Fibroblast of skin of right biceps (primary cell): ENCODE data around the gene ATXN7L2.

ENCODE experiments used
- DNase-seq: peaks from one replicate; pipeline ENCODE4 v3.0.0-alpha.2; 2013

The ATXN7L2 gene

GRCh38 chr1:109527846-109528695, 44.4 kb downstream of the ATXN7L2 start:
- no peak for DNase-seq

- DNase-seq = no peak
Measured at GRCh38 chr1:109528712-109529111, 45.0 kb downstream of the ATXN7L2 start.

DNA sequence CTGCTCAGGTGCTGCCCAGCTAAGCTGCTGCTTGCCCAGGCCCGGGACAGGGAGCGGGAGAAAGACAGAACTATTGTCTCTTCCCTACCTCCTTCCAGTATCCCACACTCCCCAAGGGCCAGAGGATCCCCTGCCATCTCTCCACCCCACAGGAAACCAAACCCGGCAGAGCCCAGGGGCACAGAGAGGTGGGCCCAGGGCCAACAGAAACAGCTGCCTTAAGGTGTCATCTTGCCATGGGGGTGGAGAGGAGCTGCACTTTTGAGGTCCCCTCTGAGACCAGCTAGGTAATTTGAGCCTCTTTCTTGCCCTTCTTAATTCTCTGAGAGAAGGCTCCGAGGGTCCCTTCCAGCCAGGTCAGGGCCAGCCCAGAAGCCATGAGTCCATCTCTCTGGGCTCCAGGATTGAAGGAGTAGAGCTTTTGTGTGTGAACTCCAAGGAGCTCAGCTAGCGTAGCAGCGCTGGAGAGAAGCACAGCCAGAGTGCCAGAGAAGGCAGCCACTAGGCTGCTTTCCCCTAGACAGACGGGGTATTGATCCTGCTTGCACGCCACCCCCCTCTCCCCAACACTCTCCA, 46.3 kb downstream of the ATXN7L2 start:
- no peak for DNase-seq

DNA sequence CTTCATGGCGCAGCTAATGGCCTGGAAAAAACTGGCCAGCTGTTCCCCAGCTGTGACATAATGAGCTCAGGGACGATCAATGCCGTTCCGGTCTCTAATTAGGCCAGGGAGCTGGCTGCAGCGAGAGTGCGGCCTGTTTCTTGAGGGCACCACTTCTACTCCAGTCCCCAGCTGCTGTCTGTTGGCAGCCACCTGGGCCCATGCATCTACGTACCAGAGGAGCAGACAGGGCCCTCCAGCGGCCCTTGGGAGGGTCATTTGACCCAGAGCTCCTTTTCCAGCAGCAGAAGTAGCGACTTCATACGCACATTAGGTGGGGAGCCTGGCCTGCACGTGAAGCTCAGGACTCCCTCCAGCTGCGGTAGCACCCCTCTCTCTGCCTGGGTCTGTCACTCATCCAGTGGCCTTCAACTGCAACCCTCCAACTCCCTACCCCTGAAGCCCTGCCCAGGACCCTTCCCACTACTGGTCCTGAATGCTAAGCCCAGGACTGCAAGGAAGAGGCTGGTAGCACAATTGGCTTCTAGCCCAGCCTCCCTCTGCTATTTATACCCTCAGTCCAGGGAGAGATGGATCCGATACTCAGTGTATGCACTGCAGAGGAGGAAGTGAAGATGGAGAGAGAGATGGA, 46.9 kb downstream of the ATXN7L2 start:
- DNase-seq = no peak

DNA sequence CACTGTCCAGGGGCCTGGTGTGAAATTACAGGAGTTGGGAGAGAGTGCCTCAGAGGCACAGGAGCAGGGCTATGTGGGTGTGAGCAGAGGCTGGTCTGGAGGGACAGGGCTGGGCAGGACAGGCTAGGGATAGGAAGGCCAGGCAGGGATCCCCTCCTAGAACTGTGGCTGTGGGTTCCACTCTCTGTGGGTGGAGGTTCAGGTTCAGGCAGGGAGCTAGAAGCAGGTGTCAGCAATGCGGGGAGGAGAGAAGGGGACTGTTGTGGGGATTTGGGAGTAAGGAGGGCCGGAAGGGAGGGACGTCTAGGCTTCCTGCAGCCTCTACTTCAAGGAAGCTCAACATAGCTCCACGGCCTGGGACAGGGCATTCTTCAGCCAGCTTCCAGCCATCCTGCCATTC, 47.7 kb downstream of the ATXN7L2 start:
- no peak for DNase-seq

DNA sequence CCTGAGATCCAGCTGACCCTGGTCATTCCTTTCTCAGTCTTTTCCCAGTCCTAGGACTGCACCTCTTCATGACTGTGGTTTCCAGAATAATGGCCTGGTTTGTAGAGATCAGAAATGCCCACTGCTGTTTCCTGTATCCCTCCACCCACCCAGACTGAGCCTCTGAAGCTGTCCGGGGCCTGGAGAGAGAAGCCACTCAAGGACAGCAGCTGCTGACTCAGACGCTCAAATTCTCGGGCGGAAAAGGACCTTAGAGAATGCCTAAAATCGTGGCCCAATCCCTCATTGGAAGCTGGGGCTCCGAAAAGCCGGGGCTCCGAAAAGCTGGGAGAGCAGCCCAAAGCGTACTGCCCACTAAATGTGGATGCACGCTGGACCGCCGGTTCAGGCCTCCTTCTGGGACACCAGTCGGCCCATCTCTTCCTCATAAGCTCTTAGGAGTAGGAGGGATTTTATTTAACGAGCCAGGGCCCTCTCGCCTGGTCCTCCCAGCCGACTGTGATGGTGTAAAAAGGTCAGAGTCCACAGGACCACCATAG, 48.2 kb downstream of the ATXN7L2 start:
- no peak for DNase-seq

DNA sequence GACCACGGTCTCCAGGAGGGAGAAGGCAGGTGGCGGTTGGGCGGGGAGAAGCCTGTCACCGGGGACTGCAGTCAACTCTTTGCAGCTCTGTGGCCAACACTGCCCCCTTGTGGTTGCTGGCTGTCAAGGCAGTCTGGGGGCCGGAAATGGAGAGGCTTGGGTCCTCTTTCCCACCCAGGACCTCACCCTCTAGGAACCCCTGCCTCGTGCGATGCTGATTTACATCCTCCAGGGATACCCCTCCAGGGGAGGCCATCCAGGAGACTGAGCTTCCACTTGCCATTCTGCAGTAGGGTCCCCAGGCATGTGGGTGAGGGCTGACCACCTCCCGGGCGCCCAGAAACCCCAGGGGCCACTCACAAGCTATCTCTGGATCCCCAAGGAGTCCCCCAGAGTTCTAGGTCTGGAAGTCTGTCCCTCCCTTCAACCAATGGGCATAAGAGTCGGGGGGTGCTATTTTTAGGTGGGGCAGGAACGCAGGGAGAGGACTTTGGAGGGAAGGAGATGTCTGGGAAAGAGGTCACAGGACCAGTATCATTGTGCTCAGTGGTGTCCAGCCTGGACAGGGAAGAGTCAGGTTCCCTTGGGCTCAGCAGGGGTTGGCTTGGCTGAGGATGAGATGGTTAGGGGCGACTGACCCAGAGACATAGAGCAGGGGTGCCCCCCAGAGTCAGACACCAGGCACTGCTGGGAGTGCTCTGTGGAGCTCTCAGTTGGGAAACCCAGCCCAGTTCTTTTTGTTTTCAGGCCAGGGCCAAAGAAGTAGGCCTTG, 48.8 kb downstream of the ATXN7L2 start:
- peak; percentile 69 for DNase-seq

GRCh38 chr1:109534307-109534858, 50.7 kb downstream of the ATXN7L2 start:
- DNase-seq = no peak

DNA sequence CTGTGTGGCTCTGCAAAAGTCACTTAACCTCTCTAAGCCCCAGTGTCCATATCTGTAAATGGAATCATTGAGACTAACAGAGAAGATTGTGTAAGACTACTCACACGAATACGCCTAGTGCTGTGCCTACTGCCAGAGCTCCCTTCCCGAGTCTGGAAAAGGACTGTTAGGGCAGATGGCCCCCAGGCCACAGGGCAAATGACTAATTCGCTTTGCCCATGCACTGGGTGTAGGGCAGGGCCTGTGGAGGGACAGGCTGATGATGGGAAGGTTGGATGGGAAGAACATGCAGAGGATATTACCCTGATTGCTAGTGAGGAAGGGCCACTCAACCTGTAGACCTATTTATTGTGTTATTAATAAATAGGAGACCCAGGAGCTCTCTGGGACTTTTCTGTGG, 51.8 kb downstream of the ATXN7L2 start:
- DNase-seq = no peak

DNA sequence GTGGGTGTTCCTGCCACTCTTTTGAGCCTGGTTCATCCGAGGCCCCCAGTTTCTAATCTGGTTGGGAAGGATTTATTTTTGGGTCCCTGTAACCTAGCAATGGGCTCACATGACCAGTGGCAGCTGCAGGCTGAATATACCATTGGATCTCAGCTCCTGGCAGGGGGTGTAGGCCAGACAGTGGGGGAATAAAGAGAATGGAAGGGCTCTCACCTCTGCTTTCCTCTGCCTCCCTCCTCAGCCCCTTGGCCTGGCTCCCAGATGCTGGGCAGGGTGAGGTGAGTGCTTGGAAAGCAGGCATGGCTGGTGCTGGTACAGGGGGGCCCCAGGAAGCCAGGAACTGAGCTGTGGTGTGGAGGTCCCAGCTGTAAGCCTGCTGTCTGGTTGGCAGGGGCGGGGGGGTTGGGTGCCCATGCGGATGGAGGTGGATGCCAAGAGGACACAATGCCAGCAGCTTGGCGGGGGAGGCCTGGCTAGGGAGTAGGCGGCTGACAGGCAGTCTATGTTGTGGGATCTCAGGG, 52.3 kb downstream of the ATXN7L2 start:
- DNase-seq = no peak

- no peak for DNase-seq
Measured at GRCh38 chr1:109537450-109538178, 53.9 kb downstream of the ATXN7L2 start.

GRCh38 chr1:109538827-109539555, 55.3 kb downstream of the ATXN7L2 start:
- no peak for DNase-seq

GRCh38 chr1:109539676-109540075, 56.0 kb downstream of the ATXN7L2 start, which contains the start of gene GPR61:
Gene GPR61, plus strand, starts transcription at chr1:109539872. Its CDS starts 3,151 bp downstream, at chr1:109543023.
- DNase-seq = no peak

DNA sequence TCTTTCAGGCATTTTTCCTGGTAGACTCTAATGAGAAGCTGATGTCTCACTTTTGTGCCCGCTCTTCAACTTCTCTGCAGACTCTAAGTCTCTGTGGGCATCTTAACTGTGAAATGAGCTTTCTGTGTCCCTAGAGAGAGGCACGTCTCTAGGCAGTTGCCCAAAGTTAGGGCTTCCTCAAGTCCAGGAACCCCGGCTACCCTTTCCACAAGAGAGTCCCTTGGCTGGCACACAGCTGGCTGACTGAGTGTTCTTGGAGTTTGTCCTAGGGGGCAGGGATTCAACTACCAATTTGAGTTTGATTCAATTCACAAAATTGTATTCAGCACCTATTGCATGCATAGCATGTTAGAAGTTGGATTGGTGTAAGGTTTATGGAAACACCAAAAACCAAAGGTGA, 57.4 kb downstream of the ATXN7L2 start:
- no peak for DNase-seq
